Astrocyte (in vitro differentiated cells and primary cell): ENCODE measurements around the gene ARHGAP4.

Experiments used
- CTCF ChIP-seq: IDR thresholded peaks from 2 replicates; pipeline ENCODE4 v1.5.1; 2011; ENCODE audit warnings: low read depth, mild to moderate bottlenecking, inconsistent platforms, low read length, moderate library complexity; ENCODE audit not compliant: insufficient read depth
- EZH2 ChIP-seq: IDR thresholded peaks from 2 replicates; pipeline ENCODE4 v1.6.1; 2012; ENCODE audit warnings: mild to moderate bottlenecking, low read length, inconsistent platforms; ENCODE audit not compliant: insufficient read depth

DNA sequence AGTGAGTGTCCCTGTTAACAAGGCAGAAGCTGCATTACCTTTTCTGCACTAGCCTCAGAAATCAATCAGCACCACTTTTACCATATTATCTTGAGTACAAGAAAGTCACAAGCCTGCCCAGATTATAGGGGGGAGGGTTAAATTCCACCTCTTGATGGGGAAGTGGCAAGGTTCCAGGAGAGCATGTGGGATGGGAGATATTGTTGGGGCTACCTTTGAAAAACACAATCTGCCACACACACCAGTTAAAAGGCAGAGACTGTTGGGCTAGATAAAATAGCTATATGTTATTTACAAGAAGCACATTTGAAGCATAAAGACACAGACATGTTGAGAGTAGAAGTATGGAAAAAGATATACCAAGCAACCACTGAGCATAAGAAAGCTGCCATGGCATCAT lies 28.2 kb downstream of the ARHGAP4 start:
- TF ChIP-seq CTCF = no peak
- TF ChIP-seq EZH2 = no peak
